LoVo (cell line): Measurements from ENCODE around the gene ARL4D.
A peak's percentile ranks its signal among the peaks of the same experiment; 100 is the strongest.
"Not testable (repeated sequence)": the region's sequence is repeated elsewhere in the genome, so short reads cannot be mapped to it uniquely, and the experiment has no call there.

Source experiments
- DNase-seq: peaks from one replicate; pipeline ENCODE4 v3.0.0-alpha.2; 2016; ENCODE audit warnings: low spot score

ARL4D gene

GRCh38 chr17:43398724-43399595 is at the start of gene ARL4D:
TSS of gene ARL4D (plus strand) at chr17:43398993. CDS start at chr17:43399733, 740 bp downstream.
- DNase-seq = peak; percentile 75

GRCh38 chr17:43349142-43349541 is 49.7 kb upstream of the ARL4D start:
- DNase-seq = no peak

GRCh38 chr17:43350888-43351361 is 47.9 kb upstream of the ARL4D start:
- no peak for DNase-seq

GRCh38 chr17:43351691-43352090 is 47.1 kb upstream of the ARL4D start:
- DNase-seq = peak; percentile 30

GRCh38 chr17:43352579-43353331 is 46.0 kb upstream of the ARL4D start:
- DNase-seq = no peak

- DNase-seq = no peak
Measured at GRCh38 chr17:43353393-43353792, 45.4 kb upstream of the ARL4D start.

GRCh38 chr17:43354371-43354770 is 44.4 kb upstream of the ARL4D start:
- DNase-seq = no peak

GRCh38 chr17:43356450-43356849 is 42.3 kb upstream of the ARL4D start:
- no peak for DNase-seq

- DNase-seq = no peak
Measured at GRCh38 chr17:43356999-43357398, 41.8 kb upstream of the ARL4D start.

GRCh38 chr17:43359469-43360110 is 39.2 kb upstream of the ARL4D start:
- no peak for DNase-seq

GRCh38 chr17:43360376-43360738 is 38.4 kb upstream of the ARL4D start:
- peak; percentile 62 for DNase-seq

- peak; percentile 95 for DNase-seq
Measured at GRCh38 chr17:43360739-43361505, 37.9 kb upstream of the ARL4D start.

GRCh38 chr17:43363181-43363925 is 35.4 kb upstream of the ARL4D start:
- DNase-seq = no peak

- DNase-seq = no peak
Measured at GRCh38 chr17:43363926-43364285, 34.9 kb upstream of the ARL4D start.

- no peak for DNase-seq
Measured at GRCh38 chr17:43365356-43365755, 33.4 kb upstream of the ARL4D start.

- DNase-seq = not testable (repeated sequence)
Measured at GRCh38 chr17:43365921-43366320, 32.9 kb upstream of the ARL4D start.

GRCh38 chr17:43366891-43367736 is 31.7 kb upstream of the ARL4D start:
- DNase-seq = peak; percentile 22

- DNase-seq = peak; percentile 73
Measured at GRCh38 chr17:43367737-43368242, 31.0 kb upstream of the ARL4D start.

- DNase-seq = peak; percentile 79
Measured at GRCh38 chr17:43368740-43369506, 29.9 kb upstream of the ARL4D start.
